Stimulated activated naive CD8-positive, alpha-beta T cell treated with anti-CD3 and anti-CD28 coated beads, Interleukin-15, amount 100 ng/mL, for 72 hours (primary cell): Measurements from ENCODE around the gene LRRC73.
A peak's percentile ranks its signal among the peaks of the same experiment; 100 is the strongest.
"Not testable (repeated sequence)": the region's sequence is repeated elsewhere in the genome, so short reads cannot be mapped to it uniquely, and the experiment has no call there.

ENCODE experiments used
- ATAC-seq: fragments of 150-1000 bp; cut with Tn5 transposase; 2 replicates; pipeline ENCODE4 v1.10.0; 2021; ENCODE audit warnings: mild to moderate bottlenecking, moderate library complexity
- DNase-seq, 2 donors: peaks; one replicate each; pipeline ENCODE4 v3.0.0; 2021 to 2022
- H3K27ac Mint-ChIP-seq, 2 donors: one replicate each; pipeline ENCODE4 v1.8.0; 2022; ENCODE audit warnings: mild to moderate bottlenecking in 2 of 2, mixed read lengths in 2 of 2, moderate library complexity in 2 of 2
- H3K27me3 Mint-ChIP-seq: one replicate; pipeline ENCODE4 v1.8.0; 2022; ENCODE audit warnings: mixed read lengths
- H3K4me1 Mint-ChIP-seq: one replicate; pipeline ENCODE4 v1.8.0; 2022; ENCODE audit warnings: mild to moderate bottlenecking, mixed read lengths
- H3K4me3 Mint-ChIP-seq, 2 donors: one replicate each; pipeline ENCODE4 v1.8.0; 2022; ENCODE audit warnings: mild to moderate bottlenecking in 2 of 2, mixed read lengths in 2 of 2, moderate library complexity in 1 of 2
- H3K9me3 Mint-ChIP-seq, 2 donors: one replicate each; pipeline ENCODE4 v1.8.0; 2022; ENCODE audit warnings: mixed read lengths in 2 of 2

Gene LRRC73, protein sequence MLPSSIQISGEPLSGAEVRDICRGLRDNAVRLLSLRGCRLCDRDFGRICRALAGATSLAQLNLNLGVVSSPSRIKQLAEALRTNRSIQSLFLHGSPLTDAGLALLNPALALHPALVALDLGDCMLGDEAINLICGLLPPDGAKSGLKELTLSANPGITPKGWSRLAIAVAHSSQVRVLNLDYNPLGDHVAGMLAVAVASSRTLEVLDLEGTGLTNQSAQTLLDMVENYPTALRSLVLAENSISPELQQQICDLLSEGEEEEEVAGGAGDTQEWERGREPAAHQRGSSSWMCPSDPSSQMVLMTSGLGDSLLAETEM

DNA sequence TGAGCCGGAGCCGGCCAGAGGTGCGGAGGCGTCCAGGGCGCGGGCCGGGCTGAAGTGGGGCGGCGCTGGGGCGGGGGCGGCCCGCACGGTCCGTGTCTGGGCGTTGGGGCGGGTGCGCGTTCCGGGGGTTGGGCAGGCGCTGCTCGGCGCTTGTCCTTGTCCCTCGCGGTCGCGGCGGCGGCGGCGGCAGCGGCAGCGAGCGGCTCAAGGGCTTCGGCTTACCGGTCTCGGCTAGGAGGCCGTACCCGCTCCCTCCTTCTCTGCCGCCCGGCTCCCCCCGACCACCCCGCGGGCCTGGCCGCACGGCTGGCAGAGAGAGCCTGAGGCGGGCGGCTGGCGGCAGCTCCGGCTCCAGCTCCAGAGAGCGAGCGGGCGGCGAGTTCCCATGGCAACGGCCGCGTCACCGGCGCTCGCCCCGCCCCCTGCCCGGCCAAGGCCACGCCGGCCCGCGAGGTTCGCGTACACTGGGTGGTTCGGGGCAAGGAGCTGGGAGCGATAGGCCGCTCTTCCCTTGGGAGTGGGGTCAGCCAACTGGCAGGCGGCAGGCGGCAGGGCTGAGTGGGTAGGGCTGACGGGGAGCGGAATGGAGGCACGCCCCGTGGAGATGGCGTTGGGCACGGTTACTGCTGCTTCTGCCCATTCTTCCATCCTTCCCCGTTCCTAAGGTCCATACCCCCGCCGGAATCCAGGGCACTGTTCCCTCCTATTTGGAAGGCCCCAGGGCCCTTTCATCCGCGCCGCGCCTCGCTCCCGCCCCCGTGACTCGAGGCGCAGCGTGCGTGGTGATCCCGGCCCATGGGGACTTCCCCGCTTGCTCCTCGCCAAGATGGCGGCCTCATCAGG lies at the start of gene LRRC73:
Gene LRRC73, minus strand, starts transcription at position 363 of the 843 bp plus-strand sequence. CDS start 561 bp downstream, outside the sequence.
- Mint-ChIP-seq H3K4me3 (peak within 1 kb of the TSS; percentile 74 to 76), H3K9me3 (no peaks in the 10 kb centered on the region), H3K4me1 (peaks cover 38% of the 10 kb centered on the region), H3K27ac (peak within 1 kb of the TSS in 1 of 2 donors; percentile 74), H3K27me3 (peaks cover 26% of the 10 kb centered on the region)
- DNase-seq (peak; percentile 73 to 78), ATAC-seq (peak; percentile 71)

DNA sequence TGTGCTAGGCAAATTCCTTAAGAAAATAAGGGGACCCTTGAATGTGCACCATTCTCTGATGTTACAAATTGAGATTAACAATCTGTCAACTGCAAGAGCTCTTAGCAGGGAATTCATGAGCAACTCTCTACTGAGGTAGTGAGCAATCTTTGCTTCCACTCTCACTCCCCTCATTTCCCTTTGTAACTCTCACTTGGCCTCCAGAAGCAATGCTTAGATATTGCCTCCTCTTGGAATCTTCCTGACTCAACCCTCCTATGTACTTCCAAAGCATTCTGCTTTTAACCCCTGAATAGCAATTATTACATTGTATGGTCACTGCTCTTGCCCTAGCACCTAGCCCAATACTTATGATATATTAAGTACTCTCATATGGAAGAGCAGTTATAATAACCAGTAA lies 49.2 kb upstream of the LRRC73 start:
- no peaks in the 10 kb centered on the region for H3K27me3 Mint-ChIP-seq
- H3K27ac Mint-ChIP-seq: no peak overlapping the region
- no peaks in the 10 kb centered on the region for H3K9me3 Mint-ChIP-seq
- DNase-seq (no peak), ATAC-seq (no peak)
- H3K4me1 Mint-ChIP-seq: no peaks in the 10 kb centered on the region
- no peak overlapping the region for H3K4me3 Mint-ChIP-seq

DNA sequence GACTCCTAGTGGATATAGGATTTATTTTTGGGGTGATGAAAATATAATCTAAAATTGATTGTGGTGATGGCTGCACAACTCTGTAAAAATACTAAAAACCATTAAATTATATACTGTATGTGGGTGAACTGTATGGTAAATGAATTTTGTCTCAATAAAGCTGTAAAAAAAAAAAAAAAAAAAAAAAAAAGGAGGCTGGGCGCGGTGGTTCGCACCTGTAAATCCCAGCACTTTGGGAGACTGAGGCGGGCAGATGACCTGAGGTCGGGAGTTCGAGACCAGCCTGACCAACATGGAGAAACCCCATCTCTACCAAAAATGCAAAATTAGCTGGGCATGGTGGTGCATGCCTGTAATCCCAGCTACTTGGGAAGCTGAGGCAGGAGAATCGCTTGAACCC lies 47.5 kb upstream of the LRRC73 start:
- H3K4me1 Mint-ChIP-seq, H3K27me3 Mint-ChIP-seq, H3K9me3 Mint-ChIP-seq, DNase-seq, H3K4me3 Mint-ChIP-seq, ATAC-seq, H3K27ac Mint-ChIP-seq: not testable (repeated sequence)

DNA sequence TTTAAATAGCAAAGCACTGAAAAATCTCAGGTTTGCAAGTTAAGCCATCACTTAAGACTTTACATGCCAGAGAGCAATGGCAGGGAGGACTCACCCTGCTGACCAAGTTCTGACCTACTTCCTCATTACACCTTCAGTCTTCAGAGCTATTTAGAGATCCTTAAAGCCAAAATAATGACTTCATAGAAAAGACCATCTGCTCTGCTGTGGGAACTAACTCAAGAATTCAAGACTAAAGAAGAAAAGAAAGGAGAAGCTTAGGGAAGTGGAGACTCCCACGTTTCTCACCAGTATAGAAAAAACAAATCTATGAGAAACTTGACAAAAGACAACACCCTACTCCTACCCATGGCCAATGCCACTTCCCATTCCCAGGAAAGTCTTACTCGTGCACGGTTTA lies 37.1 kb upstream of the LRRC73 start:
- Mint-ChIP-seq H3K4me1 (no peaks in the 10 kb centered on the region), H3K9me3 (no peaks in the 10 kb centered on the region), H3K27ac (no peak overlapping the region), H3K4me3 (no peak overlapping the region), H3K27me3 (no peaks in the 10 kb centered on the region)
- DNase-seq (no peak), ATAC-seq (no peak)

DNA sequence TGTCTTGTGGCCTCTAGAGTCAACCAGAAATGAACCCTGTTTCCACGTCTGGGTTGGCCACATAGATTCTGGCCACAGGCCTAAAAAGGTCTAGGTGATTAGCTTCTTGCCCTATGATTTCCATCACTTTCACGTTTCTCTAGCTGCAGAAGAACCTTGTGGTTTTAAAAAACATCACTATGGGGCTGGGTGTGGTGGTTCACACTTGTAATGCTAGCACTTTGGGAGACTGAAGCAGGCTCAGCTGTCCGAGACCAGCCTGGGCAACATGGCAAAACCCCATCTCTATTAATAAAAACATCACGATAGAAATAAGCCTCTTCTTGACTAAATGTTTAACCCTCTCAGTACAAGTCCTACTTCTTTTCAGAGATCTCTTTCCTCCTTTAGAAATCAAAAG lies 34.3 kb upstream of the LRRC73 start:
- no peak for ATAC-seq
- Mint-ChIP-seq H3K27me3 (no peaks in the 10 kb centered on the region), H3K27ac (peak overlapping the region in 1 of 2 donors; percentile 19), H3K4me3 (no peak overlapping the region), H3K4me1 (no peaks in the 10 kb centered on the region), H3K9me3 (no peaks in the 10 kb centered on the region)
- DNase-seq: no peak

DNA sequence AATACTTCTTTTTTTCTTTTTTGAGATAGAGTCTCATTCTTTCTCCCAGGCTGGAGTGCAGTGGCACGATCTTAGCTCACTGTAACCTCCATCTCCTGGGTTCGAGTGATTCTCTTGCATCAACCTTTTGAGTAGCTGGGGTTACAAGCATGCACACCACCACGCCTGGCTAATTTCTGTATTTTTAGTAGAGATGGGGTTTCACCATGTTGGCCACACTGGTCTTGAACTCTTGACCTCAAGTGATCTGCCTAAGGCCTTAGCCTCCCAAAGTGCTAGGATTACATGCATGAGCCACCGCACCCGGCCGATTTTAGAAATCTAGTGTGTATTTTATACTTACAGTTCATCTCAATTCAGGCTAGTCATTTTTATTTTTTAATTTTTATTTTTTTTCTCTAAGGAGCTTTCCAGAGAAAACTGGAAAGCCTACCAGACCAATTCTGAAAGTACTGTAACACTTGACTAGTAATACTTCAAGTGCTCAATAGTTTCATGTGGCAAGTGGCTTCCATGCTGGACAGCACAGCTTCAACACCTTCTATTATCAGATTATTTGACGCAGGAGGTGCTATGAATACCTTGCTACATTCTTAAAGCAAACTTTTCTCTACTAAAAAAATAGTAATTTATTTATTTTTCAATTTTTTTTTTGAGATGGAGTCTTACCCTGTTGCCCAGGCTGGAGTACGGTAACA lies 31.8 kb upstream of the LRRC73 start:
- H3K27ac Mint-ChIP-seq: no peak overlapping the region
- DNase-seq: no peak
- no peaks in the 10 kb centered on the region for H3K4me1 Mint-ChIP-seq
- H3K27me3 Mint-ChIP-seq: no peaks in the 10 kb centered on the region
- no peaks in the 10 kb centered on the region for H3K9me3 Mint-ChIP-seq
- H3K4me3 Mint-ChIP-seq: no peak overlapping the region
- ATAC-seq: no peak

DNA sequence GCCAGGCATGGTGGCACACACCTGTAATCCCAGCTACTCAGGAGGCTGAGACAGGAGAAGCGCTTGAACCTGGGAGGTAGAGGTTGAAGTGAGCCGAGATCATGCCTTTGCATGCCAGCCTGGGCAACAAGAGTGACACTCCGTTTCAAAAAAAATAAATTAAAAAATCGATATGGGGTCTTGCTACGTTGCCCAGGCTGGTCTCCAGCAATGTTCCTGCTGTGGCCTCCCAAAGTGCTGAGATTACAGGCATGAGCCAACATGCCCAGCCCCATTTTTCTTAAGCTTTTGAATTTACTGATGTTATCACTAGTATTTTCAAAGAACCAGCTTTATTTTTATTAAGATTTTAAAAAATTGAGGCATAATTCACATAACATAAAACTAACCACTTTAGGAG lies 30.4 kb upstream of the LRRC73 start:
- no peaks in the 10 kb centered on the region for H3K4me1 Mint-ChIP-seq
- no peaks in the 10 kb centered on the region for H3K9me3 Mint-ChIP-seq
- no peak for DNase-seq
- H3K27ac Mint-ChIP-seq: peak overlapping the region in 1 of 2 donors; percentile 85
- ATAC-seq: no peak
- no peak overlapping the region for H3K4me3 Mint-ChIP-seq
- H3K27me3 Mint-ChIP-seq: no peaks in the 10 kb centered on the region

DNA sequence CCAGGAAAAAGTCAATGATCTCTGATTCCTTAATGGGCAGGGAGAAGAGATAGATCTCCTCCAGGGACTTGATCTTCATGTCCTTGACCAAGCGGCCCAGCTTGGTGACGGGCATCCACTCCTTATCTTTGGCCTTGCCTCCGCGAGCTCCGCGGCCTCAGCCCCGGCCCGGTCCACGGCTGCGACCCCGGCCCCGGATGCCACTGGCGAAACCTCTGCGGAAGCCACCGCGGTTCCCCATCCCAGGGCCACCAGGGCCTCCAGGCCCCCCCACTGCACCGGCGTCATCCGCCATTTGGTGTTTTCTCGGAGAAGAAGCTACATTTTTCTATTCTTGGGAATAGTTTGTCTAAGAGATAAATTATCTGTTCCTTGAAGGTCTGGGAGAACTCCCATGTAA lies 29.3 kb upstream of the LRRC73 start:
- not testable (repeated sequence) for H3K27me3 Mint-ChIP-seq, H3K9me3 Mint-ChIP-seq, ATAC-seq, H3K27ac Mint-ChIP-seq, DNase-seq, H3K4me1 Mint-ChIP-seq, H3K4me3 Mint-ChIP-seq

DNA sequence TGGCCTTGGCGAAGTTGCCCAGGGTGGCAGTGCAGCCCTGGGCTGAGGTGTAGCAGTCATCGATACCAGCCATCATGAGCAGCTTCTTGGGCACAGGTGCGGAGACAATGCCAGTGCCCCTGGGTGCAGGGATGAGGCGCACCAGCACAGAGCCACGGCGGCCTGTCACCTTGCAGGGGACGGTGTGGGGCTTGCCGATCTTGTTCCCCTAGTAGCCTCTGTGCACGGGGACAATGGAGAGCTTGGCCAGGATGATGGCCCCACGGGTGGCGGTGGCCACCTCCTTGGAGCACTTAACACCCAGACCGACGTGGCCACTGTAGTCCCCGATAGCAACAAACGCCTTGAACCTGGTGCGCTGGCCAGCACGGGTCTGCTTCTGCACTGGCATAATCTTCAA lies 28.8 kb upstream of the LRRC73 start:
- not testable (repeated sequence) for H3K9me3 Mint-ChIP-seq, H3K4me3 Mint-ChIP-seq, H3K27ac Mint-ChIP-seq, ATAC-seq, H3K27me3 Mint-ChIP-seq, DNase-seq, H3K4me1 Mint-ChIP-seq

DNA sequence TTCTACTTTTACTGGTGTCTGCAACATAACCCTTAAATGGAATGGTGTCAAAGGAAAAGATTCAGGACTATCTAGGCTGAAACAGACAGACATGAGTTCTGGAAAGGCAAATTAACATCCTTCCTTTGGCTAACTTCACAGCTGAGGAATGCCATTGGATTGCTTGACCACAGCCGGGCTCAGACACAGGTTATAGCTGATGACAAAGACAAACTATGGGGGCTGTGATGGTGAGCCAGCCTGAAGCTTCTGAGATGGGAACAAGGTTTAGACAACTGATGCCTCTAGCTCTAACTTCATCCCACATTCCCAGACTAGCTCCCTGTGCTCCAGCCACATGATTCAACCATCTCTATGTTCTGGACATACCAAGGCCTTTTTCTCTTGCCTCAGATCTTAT lies 22.1 kb upstream of the LRRC73 start:
- no peaks in the 10 kb centered on the region for H3K27me3 Mint-ChIP-seq
- H3K27ac Mint-ChIP-seq: no peak overlapping the region
- H3K4me3 Mint-ChIP-seq: no peak overlapping the region
- no peak for ATAC-seq
- H3K4me1 Mint-ChIP-seq: no peaks in the 10 kb centered on the region
- H3K9me3 Mint-ChIP-seq: no peaks in the 10 kb centered on the region
- DNase-seq: no peak

DNA sequence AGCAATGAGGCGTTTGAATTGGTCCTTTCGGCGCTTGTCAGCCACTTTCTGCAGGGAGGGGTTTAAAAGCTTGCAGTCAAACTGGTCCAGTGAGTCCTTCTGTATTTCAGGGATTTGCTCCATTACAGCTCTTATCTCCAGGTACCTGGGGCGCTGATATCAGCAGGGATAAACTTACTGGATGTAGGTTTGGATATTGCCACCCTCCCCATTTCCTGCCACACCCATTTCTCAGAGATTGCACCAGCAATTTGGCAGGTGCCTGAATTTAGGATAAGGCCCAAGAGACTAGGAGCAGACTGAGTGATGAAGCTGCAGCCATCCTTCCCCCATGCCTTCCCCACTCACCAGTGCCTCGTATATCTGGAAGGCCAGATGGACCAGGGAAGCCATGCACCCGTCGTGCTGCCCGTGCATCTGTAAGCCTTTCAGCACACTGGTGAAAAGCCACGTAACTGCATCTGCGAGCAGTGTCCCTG lies 14.4 kb upstream of the LRRC73 start:
- DNase-seq: no peak
- H3K4me1 Mint-ChIP-seq: no peaks in the 10 kb centered on the region
- no peak overlapping the region for H3K4me3 Mint-ChIP-seq
- H3K27ac Mint-ChIP-seq: peak overlapping the region in 1 of 2 donors; percentile 41
- H3K27me3 Mint-ChIP-seq: no peaks in the 10 kb centered on the region
- no peaks in the 10 kb centered on the region for H3K9me3 Mint-ChIP-seq
- ATAC-seq: no peak

DNA sequence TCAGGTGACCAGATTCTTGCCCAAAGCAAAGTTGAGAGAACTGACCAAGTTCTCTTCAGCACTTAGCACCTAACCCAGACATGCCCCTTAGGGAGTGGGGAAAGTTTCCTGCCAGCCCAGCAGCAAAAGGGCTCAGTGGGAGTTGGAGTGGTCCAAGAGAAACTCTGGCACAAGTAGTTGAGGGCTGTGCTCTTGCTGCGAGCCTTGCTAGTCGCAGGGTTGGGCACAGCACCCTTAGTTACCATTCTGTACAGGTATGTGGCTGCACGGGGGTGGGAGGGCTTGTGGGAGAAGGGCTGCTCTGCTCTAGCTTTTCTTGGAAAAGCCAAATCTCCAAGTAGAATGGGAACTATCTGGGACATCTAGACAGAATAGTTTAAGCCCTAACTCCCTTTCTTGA lies 13.1 kb upstream of the LRRC73 start:
- ATAC-seq (no peak), DNase-seq (no peak)
- Mint-ChIP-seq H3K4me3 (no peak overlapping the region), H3K27me3 (no peaks in the 10 kb centered on the region), H3K27ac (no peak overlapping the region), H3K9me3 (no peaks in the 10 kb centered on the region), H3K4me1 (no peaks in the 10 kb centered on the region)

DNA sequence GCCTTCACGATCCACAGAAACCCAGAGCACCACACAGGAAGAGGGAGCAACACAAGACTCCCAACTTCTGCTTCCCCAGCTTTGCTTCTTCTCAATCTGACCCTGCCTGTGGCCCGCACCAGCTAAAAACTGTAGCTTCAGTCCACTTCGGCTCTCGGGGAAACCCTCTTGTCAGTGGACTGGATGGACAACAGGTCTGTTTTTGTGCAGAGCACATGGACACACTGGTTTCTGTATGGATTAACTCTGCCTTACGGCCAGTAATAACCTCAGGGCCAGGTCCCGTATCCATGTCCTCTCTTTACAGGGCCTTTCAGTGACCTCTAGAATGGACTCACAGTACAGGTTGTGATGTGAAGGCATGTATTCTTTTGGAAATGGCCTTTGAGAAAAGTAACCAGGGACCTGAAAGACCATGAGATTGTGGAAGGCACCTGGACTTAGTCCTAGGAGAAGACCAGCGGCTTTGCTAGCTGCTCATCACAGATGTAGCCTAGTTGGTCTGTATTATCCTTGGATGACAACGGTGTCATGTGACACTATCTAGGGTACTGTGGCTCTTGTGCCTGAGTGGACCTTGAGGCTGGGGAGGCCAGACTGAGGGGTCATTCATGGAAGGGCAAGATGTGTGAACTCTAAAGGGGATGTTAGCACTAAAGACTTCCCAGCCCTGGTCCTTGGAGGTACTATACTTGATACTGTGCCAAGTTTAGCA lies 12.6 kb upstream of the LRRC73 start:
- peak; percentile 25 for ATAC-seq
- DNase-seq: no peak
- Mint-ChIP-seq H3K9me3 (no peaks in the 10 kb centered on the region), H3K4me1 (no peaks in the 10 kb centered on the region), H3K27me3 (no peaks in the 10 kb centered on the region), H3K4me3 (no peak overlapping the region), H3K27ac (no peak overlapping the region)

DNA sequence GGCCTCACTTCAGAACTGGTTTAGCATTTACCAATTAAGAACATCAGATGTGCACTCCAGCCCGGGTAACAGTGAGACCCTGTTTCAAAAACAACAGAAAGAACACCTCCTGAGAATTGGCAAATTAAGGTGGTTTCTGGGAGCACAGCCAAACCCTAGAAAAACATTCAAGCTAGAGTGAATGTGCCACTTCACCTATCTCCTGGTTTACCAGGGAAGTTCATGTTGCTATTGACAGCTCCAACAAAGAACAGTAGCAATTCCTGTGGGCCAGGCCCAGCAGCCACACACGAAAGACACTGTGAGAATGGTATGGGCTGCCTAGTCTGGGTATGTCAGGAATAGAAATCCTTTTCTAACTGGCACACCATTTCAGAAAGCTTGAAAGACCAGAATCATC lies 11.7 kb upstream of the LRRC73 start:
- Mint-ChIP-seq H3K9me3 (no peaks in the 10 kb centered on the region), H3K27me3 (no peaks in the 10 kb centered on the region), H3K4me3 (no peak overlapping the region), H3K4me1 (no peaks in the 10 kb centered on the region), H3K27ac (no peak overlapping the region)
- DNase-seq (no peak), ATAC-seq (no peak)

DNA sequence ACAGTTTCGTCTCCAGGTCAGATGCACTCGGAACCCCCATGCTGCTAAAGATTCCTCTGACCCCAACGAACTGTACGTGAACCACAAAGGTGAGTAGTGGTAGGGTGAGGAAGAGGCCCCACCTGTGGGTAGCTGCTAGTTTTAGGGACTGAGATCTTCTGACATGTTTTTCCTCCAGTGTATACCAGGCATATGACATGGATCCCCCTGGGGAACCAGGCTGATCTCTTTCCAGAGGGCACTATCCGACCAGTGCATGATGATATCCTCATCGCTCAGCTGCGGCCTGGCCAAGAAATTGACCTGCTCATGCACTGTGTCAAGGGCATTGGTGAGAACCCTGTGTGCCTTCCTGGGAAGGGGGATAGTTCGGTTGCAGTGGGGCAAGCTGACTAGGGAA lies 10.0 kb upstream of the LRRC73 start:
- Mint-ChIP-seq H3K27ac (no peak overlapping the region), H3K9me3 (no peaks in the 10 kb centered on the region), H3K4me1 (peaks cover 13% of the 10 kb centered on the region), H3K4me3 (no peak overlapping the region), H3K27me3 (no peaks in the 10 kb centered on the region)
- ATAC-seq: no peak
- DNase-seq: no peak
